Fibroblast of lung (primary cell): ENCODE results near the gene MPHOSPH6.

ENCODE experiments used
- EZH2 ChIP-seq: IDR thresholded peaks from 2 replicates; pipeline ENCODE4 v1.5.1; 2012; ENCODE audit warnings: low read length, control low read depth, mild to moderate bottlenecking; ENCODE audit errors: missing control alignments
- TF ChIP-seq, protein P1 (sequence below), 2 donors: IDR thresholded peaks in 1 of 2; conservative IDR thresholded peaks in 1 of 2; 1 replicate in 1 of 2; 2 replicates in 1 of 2; pipeline ENCODE4 v1.5.1; 2011 to 2012; ENCODE audit warnings: low read length in 2 of 2, control low read depth in 1 of 2, inconsistent platforms in 1 of 2, low read depth in 1 of 2, mild to moderate bottlenecking in 1 of 2

DNA sequence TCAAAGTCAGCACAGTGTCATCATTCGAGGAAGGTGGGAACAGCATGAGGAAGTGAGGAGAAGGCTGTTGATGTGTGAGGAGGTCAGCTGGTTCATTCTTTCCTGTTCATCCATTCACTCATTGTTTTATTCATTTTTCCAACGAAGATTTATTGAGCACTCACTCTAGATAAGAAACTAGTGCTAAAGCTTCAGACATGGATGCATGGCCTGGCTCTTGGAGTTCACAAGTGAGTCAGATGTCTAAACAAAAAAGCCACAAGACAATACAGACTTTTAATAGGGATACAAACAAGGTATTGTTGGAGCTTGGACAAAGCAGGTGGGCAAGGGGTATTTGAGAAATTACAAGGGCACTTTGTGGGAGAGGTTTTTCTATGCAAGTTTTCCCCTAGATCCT, 31.3 kb upstream of the MPHOSPH6 start:
- TF ChIP-seq, protein P1, sequence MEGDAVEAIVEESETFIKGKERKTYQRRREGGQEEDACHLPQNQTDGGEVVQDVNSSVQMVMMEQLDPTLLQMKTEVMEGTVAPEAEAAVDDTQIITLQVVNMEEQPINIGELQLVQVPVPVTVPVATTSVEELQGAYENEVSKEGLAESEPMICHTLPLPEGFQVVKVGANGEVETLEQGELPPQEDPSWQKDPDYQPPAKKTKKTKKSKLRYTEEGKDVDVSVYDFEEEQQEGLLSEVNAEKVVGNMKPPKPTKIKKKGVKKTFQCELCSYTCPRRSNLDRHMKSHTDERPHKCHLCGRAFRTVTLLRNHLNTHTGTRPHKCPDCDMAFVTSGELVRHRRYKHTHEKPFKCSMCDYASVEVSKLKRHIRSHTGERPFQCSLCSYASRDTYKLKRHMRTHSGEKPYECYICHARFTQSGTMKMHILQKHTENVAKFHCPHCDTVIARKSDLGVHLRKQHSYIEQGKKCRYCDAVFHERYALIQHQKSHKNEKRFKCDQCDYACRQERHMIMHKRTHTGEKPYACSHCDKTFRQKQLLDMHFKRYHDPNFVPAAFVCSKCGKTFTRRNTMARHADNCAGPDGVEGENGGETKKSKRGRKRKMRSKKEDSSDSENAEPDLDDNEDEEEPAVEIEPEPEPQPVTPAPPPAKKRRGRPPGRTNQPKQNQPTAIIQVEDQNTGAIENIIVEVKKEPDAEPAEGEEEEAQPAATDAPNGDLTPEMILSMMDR (conservative IDR thresholded peaks at IDR 0.05 in 1 of 2, IDR thresholded peaks at IDR 0.05 in 1 of 2; ENCODE audit: low read depth in 1 of 2, low read length in 2 of 2): no peak
- no peak for TF ChIP-seq EZH2
